HepG2 (cell line): ENCODE data around the gene NUDCD2. TPM values are rescaled to one million over a fixed set of nuclear protein-coding genes. Genes with fewer than 3 reads are reported as not detected.

Source experiments
- CSRNP1 ChIP-seq: sonication (generic); formaldehyde crosslinking; IDR thresholded peaks from 2 replicates; pipeline ENCODE4 v1.8.1; 2023; ENCODE audit warnings: mild to moderate bottlenecking, missing genetic modification reagents
- ISL2 ChIP-seq: sonication (generic); formaldehyde crosslinking; IDR thresholded peaks from 2 replicates; pipeline ENCODE4 v1.5.0; 2020; ENCODE audit warnings: missing genetic modification reagents
- KLF12 ChIP-seq: sonication (generic); formaldehyde crosslinking; IDR thresholded peaks from 2 replicates; pipeline ENCODE4 v1.4.0; 2020; ENCODE audit warnings: missing genetic modification reagents, borderline replicate concordance
- KLF15 ChIP-seq: sonication (generic); formaldehyde crosslinking; IDR thresholded peaks from 2 replicates; pipeline ENCODE4 v1.8.1; 2023; ENCODE audit warnings: borderline replicate concordance, mild to moderate bottlenecking, inconsistent platforms, missing genetic modification reagents, mixed read lengths
- SALL1 ChIP-seq: sonication (generic); formaldehyde crosslinking; IDR thresholded peaks from 2 replicates; pipeline ENCODE4 v1.8.0; 2022; ENCODE audit warnings: mild to moderate bottlenecking, missing genetic modification reagents
- ZMYM2 ChIP-seq: sonication (generic); formaldehyde crosslinking; IDR thresholded peaks from 2 replicates; pipeline ENCODE4 v1.8.0; 2022; ENCODE audit warnings: mild to moderate bottlenecking, missing genetic modification reagents
- ZNF10 ChIP-seq: sonication (generic); formaldehyde crosslinking; IDR thresholded peaks from 2 replicates; pipeline ENCODE4 v1.4.0; 2020; ENCODE audit warnings: mild to moderate bottlenecking, low read depth, missing genetic modification reagents, borderline replicate concordance
- ZNF232 ChIP-seq: sonication (generic); formaldehyde crosslinking; IDR thresholded peaks from 2 replicates; pipeline ENCODE4 v1.4.0; 2020; ENCODE audit warnings: missing genetic modification reagents, borderline replicate concordance
- ZNF329 ChIP-seq: sonication (generic); formaldehyde crosslinking; IDR thresholded peaks from 2 replicates; pipeline ENCODE4 v1.9.0; 2021; ENCODE audit warnings: low read depth, mild to moderate bottlenecking, missing genetic modification reagents
- ZNF451 ChIP-seq: sonication (generic); formaldehyde crosslinking; IDR thresholded peaks from 2 replicates; pipeline ENCODE4 v1.5.0; 2020; ENCODE audit warnings: mild to moderate bottlenecking, missing genetic modification reagents
- ZNF580 ChIP-seq: IDR thresholded peaks from 2 replicates; pipeline ENCODE4 v1.6.1; 2016; ENCODE audit warnings: low read depth, borderline replicate concordance
- ZNF816 ChIP-seq: sonication (generic); formaldehyde crosslinking; IDR thresholded peaks from 2 replicates; pipeline ENCODE4 v1.8.0; 2022; ENCODE audit warnings: missing genetic modification reagents, mild to moderate bottlenecking, borderline replicate concordance
- ZSCAN21 ChIP-seq: sonication (generic); formaldehyde crosslinking; IDR thresholded peaks from 2 replicates; pipeline ENCODE4 v1.8.0; 2022; ENCODE audit warnings: mild to moderate bottlenecking, missing genetic modification reagents, moderate library complexity, borderline replicate concordance
- polyA plus RNA-seq, 8 experiments: library from polyadenylated mRNA; depleted of rRNA in 3 of 8; stranded (reverse) in 7 of 8; unstranded in 1 of 8; fragments of >200 nt; fragmentation: Illumina TruSeq in 4 of 8; extraction: Trizol in 4 of 8; gene quantifications; 2 replicates each; pipeline versions ENCODE4 v1.2.1 to v1.2.3, GENCODE V29; 2011 to 2016; ENCODE audit warnings: low read depth in 4 of 8, missing spikeins in 1 of 8, mixed read lengths in 1 of 8; ENCODE audit not compliant: insufficient read depth in 1 of 8
- total RNA-seq, 5 experiments: library from RNA; depleted of rRNA; stranded (reverse); fragments of >200 nt; fragmentation: Illumina TruSeq; extraction: Trizol; gene quantifications; 2 replicates each; pipeline ENCODE4 v1.2.3, GENCODE V29; 2016; ENCODE audit warnings: low read depth in 1 of 5
- TF ChIP-seq, protein P1 (sequence below), 2 experiments: fragments of 450-650 bp in 1 of 2; sonication (generic) in 1 of 2; formaldehyde crosslinking in 1 of 2; IDR thresholded peaks; 2 replicates each; pipeline versions ENCODE4 v1.6.1 to v1.8.0; 2016 to 2022; ENCODE audit warnings: antibody characterized with exemption in 1 of 2, mild to moderate bottlenecking in 1 of 2, missing genetic modification reagents in 1 of 2
- TF ChIP-seq, protein P2 (sequence below): IDR thresholded peaks from 2 replicates; pipeline ENCODE4 v1.6.1; 2016

The NUDCD2 gene
- total and polyA plus RNA-seq, 2 of the 13 experiments (the other 11 are each of a cell fraction or from before 2014, with no cell fraction given) = 14.8 to 39.2 TPM

GRCh38 chr5:163437309-163438182 is 22.4 kb downstream of the NUDCD2 start, which contains the start of gene CCNG1 (continued):
- TF ChIP-seq CSRNP1 (CRISPR knock-in tag) = no peak
- no peak for TF ChIP-seq ZNF10 (CRISPR knock-in tag)
- TF ChIP-seq ZNF580 (CRISPR knock-in tag) = peak; percentile 68; the same call in 1 of the 2 replicates
- TF ChIP-seq ZNF451 (CRISPR knock-in tag) = no peak
- TF ChIP-seq ZSCAN21 (CRISPR knock-in tag) = no peak
- peak; percentile 22; the same call in 1 of the 2 replicates for TF ChIP-seq ISL2
- TF ChIP-seq KLF15 (CRISPR knock-in tag) = peak; percentile 82; the same call in 1 of the 2 replicates
- TF ChIP-seq ZNF816 (CRISPR knock-in tag) = peak; percentile 36; the same call in 1 of the 2 replicates
- TF ChIP-seq KLF12 (CRISPR knock-in tag) = 0 out of 2 replicates have a peak, but pooled peaks have one; percentile 23
- no peak for TF ChIP-seq ZMYM2 (CRISPR knock-in tag)
- TF ChIP-seq, protein P1, sequence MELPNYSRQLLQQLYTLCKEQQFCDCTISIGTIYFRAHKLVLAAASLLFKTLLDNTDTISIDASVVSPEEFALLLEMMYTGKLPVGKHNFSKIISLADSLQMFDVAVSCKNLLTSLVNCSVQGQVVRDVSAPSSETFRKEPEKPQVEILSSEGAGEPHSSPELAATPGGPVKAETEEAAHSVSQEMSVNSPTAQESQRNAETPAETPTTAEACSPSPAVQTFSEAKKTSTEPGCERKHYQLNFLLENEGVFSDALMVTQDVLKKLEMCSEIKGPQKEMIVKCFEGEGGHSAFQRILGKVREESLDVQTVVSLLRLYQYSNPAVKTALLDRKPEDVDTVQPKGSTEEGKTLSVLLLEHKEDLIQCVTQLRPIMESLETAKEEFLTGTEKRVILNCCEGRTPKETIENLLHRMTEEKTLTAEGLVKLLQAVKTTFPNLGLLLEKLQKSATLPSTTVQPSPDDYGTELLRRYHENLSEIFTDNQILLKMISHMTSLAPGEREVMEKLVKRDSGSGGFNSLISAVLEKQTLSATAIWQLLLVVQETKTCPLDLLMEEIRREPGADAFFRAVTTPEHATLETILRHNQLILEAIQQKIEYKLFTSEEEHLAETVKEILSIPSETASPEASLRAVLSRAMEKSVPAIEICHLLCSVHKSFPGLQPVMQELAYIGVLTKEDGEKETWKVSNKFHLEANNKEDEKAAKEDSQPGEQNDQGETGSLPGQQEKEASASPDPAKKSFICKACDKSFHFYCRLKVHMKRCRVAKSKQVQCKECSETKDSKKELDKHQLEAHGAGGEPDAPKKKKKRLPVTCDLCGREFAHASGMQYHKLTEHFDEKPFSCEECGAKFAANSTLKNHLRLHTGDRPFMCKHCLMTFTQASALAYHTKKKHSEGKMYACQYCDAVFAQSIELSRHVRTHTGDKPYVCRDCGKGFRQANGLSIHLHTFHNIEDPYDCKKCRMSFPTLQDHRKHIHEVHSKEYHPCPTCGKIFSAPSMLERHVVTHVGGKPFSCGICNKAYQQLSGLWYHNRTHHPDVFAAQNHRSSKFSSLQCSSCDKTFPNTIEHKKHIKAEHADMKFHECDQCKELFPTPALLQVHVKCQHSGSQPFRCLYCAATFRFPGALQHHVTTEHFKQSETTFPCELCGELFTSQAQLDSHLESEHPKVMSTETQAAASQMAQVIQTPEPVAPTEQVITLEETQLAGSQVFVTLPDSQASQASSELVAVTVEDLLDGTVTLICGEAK (IDR thresholded peaks at IDR 0.05) = no peak
- TF ChIP-seq, protein P1 (CRISPR knock-in tag; IDR thresholded peaks at IDR 0.05) = no peak
- TF ChIP-seq SALL1 = peak; percentile 41; the same call in 1 of the 2 replicates
- TF ChIP-seq ZNF329 (CRISPR knock-in tag) = peak; percentile 41; the same call in 1 of the 2 replicates
- TF ChIP-seq ZNF232 (CRISPR knock-in tag) = no peak
- TF ChIP-seq, protein P2, sequence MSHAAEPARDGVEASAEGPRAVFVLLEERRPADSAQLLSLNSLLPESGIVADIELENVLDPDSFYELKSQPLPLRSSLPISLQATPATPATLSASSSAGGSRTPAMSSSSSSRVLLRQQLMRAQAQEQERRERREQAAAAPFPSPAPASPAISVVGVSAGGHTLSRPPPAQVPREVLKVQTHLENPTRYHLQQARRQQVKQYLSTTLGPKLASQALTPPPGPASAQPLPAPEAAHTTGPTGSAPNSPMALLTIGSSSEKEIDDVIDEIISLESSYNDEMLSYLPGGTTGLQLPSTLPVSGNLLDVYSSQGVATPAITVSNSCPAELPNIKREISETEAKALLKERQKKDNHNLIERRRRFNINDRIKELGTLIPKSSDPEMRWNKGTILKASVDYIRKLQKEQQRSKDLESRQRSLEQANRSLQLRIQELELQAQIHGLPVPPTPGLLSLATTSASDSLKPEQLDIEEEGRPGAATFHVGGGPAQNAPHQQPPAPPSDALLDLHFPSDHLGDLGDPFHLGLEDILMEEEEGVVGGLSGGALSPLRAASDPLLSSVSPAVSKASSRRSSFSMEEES (CRISPR knock-in tag) = no peak
